Fibroblast of mammary gland (primary cell): Measurements from ENCODE around the gene EYA4.

Experiments used
- DNase-seq: peaks from one replicate; pipeline ENCODE4 v3.0.0-alpha.2; 2010; ENCODE audit warnings: low read depth
- H3K4me3 ChIP-seq: 2 replicates; pipeline ENCODE4 v1.5.1; 2011; ENCODE audit warnings: low read depth, mild to moderate bottlenecking, low read length, moderate library complexity; ENCODE audit not compliant: control insufficient read depth
- TF ChIP-seq, protein P1 (sequence below): conservative IDR thresholded peaks from 2 replicates; pipeline ENCODE4 v1.5.1; 2011; ENCODE audit warnings: low read depth, low read length, inconsistent platforms; ENCODE audit not compliant: control insufficient read depth, insufficient read depth

Gene EYA4

GRCh38 chr6:133467231-133467981 lies 226.2 kb downstream of the EYA4 start:
- no peak overlapping the region for H3K4me3 ChIP-seq
- DNase-seq, result no peak
- TF ChIP-seq, protein P1, sequence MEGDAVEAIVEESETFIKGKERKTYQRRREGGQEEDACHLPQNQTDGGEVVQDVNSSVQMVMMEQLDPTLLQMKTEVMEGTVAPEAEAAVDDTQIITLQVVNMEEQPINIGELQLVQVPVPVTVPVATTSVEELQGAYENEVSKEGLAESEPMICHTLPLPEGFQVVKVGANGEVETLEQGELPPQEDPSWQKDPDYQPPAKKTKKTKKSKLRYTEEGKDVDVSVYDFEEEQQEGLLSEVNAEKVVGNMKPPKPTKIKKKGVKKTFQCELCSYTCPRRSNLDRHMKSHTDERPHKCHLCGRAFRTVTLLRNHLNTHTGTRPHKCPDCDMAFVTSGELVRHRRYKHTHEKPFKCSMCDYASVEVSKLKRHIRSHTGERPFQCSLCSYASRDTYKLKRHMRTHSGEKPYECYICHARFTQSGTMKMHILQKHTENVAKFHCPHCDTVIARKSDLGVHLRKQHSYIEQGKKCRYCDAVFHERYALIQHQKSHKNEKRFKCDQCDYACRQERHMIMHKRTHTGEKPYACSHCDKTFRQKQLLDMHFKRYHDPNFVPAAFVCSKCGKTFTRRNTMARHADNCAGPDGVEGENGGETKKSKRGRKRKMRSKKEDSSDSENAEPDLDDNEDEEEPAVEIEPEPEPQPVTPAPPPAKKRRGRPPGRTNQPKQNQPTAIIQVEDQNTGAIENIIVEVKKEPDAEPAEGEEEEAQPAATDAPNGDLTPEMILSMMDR, result no peak

DNA sequence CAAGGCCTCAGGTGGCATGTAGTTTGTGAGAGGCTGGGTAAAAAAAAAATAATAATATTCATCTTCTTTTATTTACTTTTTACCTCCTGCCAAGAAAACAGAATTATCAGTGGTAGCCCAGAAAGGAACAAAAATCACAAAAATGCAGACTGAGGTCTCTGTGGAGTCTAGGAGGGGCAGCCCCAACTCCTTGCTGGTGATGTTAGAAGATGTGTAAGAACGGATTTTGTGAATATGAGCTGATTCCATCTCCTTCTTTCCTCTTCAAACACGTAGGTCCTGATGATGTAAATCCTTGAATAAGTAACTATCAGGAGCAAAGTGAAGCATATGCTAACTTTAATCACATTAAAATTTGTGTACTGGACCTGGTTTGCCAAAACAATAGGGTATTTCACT lies 226.8 kb downstream of the EYA4 start:
- TF ChIP-seq, protein P1, result no peak
- DNase-seq, result no peak
- no peak overlapping the region for H3K4me3 ChIP-seq

GRCh38 chr6:133468591-133468990 lies 227.4 kb downstream of the EYA4 start:
- no peak overlapping the region for H3K4me3 ChIP-seq
- TF ChIP-seq, protein P1, result no peak
- no peak for DNase-seq

- no peak overlapping the region for H3K4me3 ChIP-seq
- no peak for DNase-seq
- TF ChIP-seq, protein P1, result no peak
Observed at GRCh38 chr6:133474516-133474915, 233.4 kb downstream of the EYA4 start.

GRCh38 chr6:133478673-133479072 lies 237.5 kb downstream of the EYA4 start:
- TF ChIP-seq, protein P1, result no peak
- DNase-seq, result no peak
- H3K4me3 ChIP-seq, result no peak overlapping the region

- no peak overlapping the region for H3K4me3 ChIP-seq
- TF ChIP-seq, protein P1, result no peak
- no peak for DNase-seq
Observed at GRCh38 chr6:133487174-133487573, 246.0 kb downstream of the EYA4 start.
